HG03460 (cell line): ENCODE data around the gene PPP1R3D.

Experiments
- ATAC-seq: cut with Tn5 transposase; IDR thresholded peaks from one replicate; pipeline ENCODE4 v1.9.1; 2021; ENCODE audit not compliant: unreplicated experiment

Gene PPP1R3D

GRCh38 chr20:59948828-59949720 is 9.0 kb upstream of the PPP1R3D start:
- no peak for ATAC-seq

GRCh38 chr20:59948212-59948611 is 8.1 kb upstream of the PPP1R3D start:
- no peak for ATAC-seq

- ATAC-seq, result no peak
Observed at GRCh38 chr20:59947376-59947775, 7.3 kb upstream of the PPP1R3D start.

- no peak for ATAC-seq
Observed at GRCh38 chr20:59945731-59946130, 5.6 kb upstream of the PPP1R3D start.

GRCh38 chr20:59945175-59945574 is 5.1 kb upstream of the PPP1R3D start:
- no peak for ATAC-seq

- no peak for ATAC-seq
Observed at GRCh38 chr20:59944726-59945125, 4.6 kb upstream of the PPP1R3D start.

GRCh38 chr20:59942245-59942644 is 2.1 kb upstream of the PPP1R3D start:
- no peak for ATAC-seq

GRCh38 chr20:59940956-59941294 is 820 bp upstream of the PPP1R3D start:
- ATAC-seq, result no peak

- peak; percentile 30 for ATAC-seq
Observed at GRCh38 chr20:59939879-59940128, 301 bp downstream of the PPP1R3D start.

GRCh38 chr20:59939052-59939878 is 840 bp downstream of the PPP1R3D start:
- ATAC-seq, result no peak

- ATAC-seq, result no peak
Observed at GRCh38 chr20:59938696-59939051, 1.4 kb downstream of the PPP1R3D start.

GRCh38 chr20:59938221-59938620 is 1.9 kb downstream of the PPP1R3D start:
- no peak for ATAC-seq

GRCh38 chr20:59937150-59937549 is 3.0 kb downstream of the PPP1R3D start:
- ATAC-seq, result no peak

GRCh38 chr20:59936409-59936808 is 3.7 kb downstream of the PPP1R3D start:
- no peak for ATAC-seq

GRCh38 chr20:59935457-59936185 is 4.5 kb downstream of the PPP1R3D start:
- no peak for ATAC-seq

- peak; percentile 82 for ATAC-seq
Observed at GRCh38 chr20:59933849-59934585, 6.1 kb downstream of the PPP1R3D start.

- ATAC-seq, result peak; percentile 20
Observed at GRCh38 chr20:59933296-59933848, 6.7 kb downstream of the PPP1R3D start, which contains the start of gene SYCP2. SYCP2 (minus strand) TSS chr20:59933637; CDS start chr20:59922413, 11,224 bp downstream.

- ATAC-seq, result no peak
Observed at GRCh38 chr20:59932616-59933295, 7.3 kb downstream of the PPP1R3D start.

GRCh38 chr20:59931511-59932312 is 8.4 kb downstream of the PPP1R3D start:
- ATAC-seq, result no peak
